GM23338 (cell line): ENCODE measurements around the gene AURKB.

Experiments used
- CREB1 ChIP-seq: fragments of 250-450 bp; sonication (Bioruptor Pico); IDR thresholded peaks from 2 replicates; pipeline ENCODE4 v1.5.0; 2020; ENCODE audit warnings: low read depth, mild to moderate bottlenecking, moderate library complexity
- EZH2 ChIP-seq: fragments of 200-600 bp; sonication (generic); IDR thresholded peaks from one replicate; pipeline ENCODE4 v1.8.0; 2017; ENCODE audit warnings: antibody characterized with exemption, mild to moderate bottlenecking, low read depth; ENCODE audit not compliant: unreplicated experiment
- EZH2phosphoT487 ChIP-seq: fragments of 200-600 bp; sonication (generic); IDR thresholded peaks from one replicate; pipeline ENCODE4 v1.8.1; 2018; ENCODE audit warnings: antibody characterized with exemption; ENCODE audit not compliant: unreplicated experiment
- JUNB ChIP-seq: IDR thresholded peaks from one replicate; pipeline ENCODE4 v1.6.1; 2016; ENCODE audit warnings: antibody characterized with exemption; ENCODE audit not compliant: unreplicated experiment
- NANOG ChIP-seq: IDR thresholded peaks from 2 replicates; pipeline ENCODE4 v1.6.1; 2016; ENCODE audit warnings: antibody characterized with exemption, borderline replicate concordance
- POLR2AphosphoS5 ChIP-seq: IDR thresholded peaks from 2 replicates; pipeline ENCODE4 v1.6.1; 2016; ENCODE audit warnings: antibody characterized with exemption, low read depth
- STAT1 ChIP-seq: IDR thresholded peaks from one replicate; pipeline ENCODE4 v1.6.1; 2016; ENCODE audit warnings: antibody characterized with exemption; ENCODE audit not compliant: unreplicated experiment
- ZNF114 ChIP-seq: fragments of 250-450 bp; sonication (Bioruptor Pico); IDR thresholded peaks from 2 replicates; pipeline ENCODE4 v1.5.0; 2020; ENCODE audit warnings: mild to moderate bottlenecking, moderate library complexity
- TF ChIP-seq, protein P1 (sequence below), 2 experiments: fragments of 200-600 bp in 1 of 2; sonication (generic) in 1 of 2; conservative IDR thresholded peaks; 2 replicates each; pipeline versions ENCODE4 v1.5.1 to v1.6.1; 2016 to 2017; ENCODE audit warnings: antibody characterized with exemption in 2 of 2, low read depth in 2 of 2, mild to moderate bottlenecking in 2 of 2, moderate library complexity in 1 of 2
- TF ChIP-seq, protein P2 (sequence below): IDR thresholded peaks from one replicate; pipeline ENCODE4 v1.6.1; 2018; ENCODE audit warnings: antibody characterized with exemption; ENCODE audit not compliant: unreplicated experiment
- TF ChIP-seq, protein P3 (sequence below): IDR thresholded peaks from 2 replicates; pipeline ENCODE4 v1.6.1; 2016; ENCODE audit warnings: antibody characterized with exemption
- TF ChIP-seq, protein P4 (sequence below): fragments of 250-450 bp; sonication (Bioruptor Pico); IDR thresholded peaks from 2 replicates; pipeline ENCODE4 v1.5.0; 2020; ENCODE audit warnings: mild to moderate bottlenecking, moderate library complexity

DNA sequence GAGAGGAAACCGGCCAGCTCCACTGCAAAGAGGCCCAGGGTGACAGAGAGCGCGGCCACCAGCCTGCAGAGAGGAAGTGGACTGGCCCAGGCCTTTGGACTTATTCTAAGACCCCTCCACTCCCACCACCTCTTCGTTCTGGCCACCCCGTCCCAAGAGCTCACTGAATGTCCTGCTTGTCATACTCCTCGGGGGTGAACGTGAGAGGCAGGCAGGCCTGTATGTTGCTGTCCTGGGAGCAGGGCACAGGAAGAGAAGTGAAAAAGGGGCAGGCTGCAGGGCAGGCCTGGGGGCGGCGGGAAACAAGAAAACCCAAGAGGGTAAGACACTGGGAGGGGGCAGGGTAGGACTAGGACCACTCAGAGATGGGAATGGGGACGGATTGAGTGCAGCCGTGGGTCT, 34.6 kb downstream of the AURKB start:
- TF ChIP-seq, protein P1, sequence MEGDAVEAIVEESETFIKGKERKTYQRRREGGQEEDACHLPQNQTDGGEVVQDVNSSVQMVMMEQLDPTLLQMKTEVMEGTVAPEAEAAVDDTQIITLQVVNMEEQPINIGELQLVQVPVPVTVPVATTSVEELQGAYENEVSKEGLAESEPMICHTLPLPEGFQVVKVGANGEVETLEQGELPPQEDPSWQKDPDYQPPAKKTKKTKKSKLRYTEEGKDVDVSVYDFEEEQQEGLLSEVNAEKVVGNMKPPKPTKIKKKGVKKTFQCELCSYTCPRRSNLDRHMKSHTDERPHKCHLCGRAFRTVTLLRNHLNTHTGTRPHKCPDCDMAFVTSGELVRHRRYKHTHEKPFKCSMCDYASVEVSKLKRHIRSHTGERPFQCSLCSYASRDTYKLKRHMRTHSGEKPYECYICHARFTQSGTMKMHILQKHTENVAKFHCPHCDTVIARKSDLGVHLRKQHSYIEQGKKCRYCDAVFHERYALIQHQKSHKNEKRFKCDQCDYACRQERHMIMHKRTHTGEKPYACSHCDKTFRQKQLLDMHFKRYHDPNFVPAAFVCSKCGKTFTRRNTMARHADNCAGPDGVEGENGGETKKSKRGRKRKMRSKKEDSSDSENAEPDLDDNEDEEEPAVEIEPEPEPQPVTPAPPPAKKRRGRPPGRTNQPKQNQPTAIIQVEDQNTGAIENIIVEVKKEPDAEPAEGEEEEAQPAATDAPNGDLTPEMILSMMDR (conservative IDR thresholded peaks at IDR 0.05; ENCODE audit: low read depth in 2 of 2) = no peak
- TF ChIP-seq POLR2AphosphoS5 (no peak), JUNB (no peak), STAT1 (no peak), EZH2 (no peak), NANOG (no peak), EZH2phosphoT487 (no peak), ZNF114 (CRISPR knock-in tag) (no peak), CREB1 (CRISPR knock-in tag) (no peak)
- TF ChIP-seq, protein P2, sequence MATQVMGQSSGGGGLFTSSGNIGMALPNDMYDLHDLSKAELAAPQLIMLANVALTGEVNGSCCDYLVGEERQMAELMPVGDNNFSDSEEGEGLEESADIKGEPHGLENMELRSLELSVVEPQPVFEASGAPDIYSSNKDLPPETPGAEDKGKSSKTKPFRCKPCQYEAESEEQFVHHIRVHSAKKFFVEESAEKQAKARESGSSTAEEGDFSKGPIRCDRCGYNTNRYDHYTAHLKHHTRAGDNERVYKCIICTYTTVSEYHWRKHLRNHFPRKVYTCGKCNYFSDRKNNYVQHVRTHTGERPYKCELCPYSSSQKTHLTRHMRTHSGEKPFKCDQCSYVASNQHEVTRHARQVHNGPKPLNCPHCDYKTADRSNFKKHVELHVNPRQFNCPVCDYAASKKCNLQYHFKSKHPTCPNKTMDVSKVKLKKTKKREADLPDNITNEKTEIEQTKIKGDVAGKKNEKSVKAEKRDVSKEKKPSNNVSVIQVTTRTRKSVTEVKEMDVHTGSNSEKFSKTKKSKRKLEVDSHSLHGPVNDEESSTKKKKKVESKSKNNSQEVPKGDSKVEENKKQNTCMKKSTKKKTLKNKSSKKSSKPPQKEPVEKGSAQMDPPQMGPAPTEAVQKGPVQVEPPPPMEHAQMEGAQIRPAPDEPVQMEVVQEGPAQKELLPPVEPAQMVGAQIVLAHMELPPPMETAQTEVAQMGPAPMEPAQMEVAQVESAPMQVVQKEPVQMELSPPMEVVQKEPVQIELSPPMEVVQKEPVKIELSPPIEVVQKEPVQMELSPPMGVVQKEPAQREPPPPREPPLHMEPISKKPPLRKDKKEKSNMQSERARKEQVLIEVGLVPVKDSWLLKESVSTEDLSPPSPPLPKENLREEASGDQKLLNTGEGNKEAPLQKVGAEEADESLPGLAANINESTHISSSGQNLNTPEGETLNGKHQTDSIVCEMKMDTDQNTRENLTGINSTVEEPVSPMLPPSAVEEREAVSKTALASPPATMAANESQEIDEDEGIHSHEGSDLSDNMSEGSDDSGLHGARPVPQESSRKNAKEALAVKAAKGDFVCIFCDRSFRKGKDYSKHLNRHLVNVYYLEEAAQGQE = no peak
- TF ChIP-seq, protein P3, sequence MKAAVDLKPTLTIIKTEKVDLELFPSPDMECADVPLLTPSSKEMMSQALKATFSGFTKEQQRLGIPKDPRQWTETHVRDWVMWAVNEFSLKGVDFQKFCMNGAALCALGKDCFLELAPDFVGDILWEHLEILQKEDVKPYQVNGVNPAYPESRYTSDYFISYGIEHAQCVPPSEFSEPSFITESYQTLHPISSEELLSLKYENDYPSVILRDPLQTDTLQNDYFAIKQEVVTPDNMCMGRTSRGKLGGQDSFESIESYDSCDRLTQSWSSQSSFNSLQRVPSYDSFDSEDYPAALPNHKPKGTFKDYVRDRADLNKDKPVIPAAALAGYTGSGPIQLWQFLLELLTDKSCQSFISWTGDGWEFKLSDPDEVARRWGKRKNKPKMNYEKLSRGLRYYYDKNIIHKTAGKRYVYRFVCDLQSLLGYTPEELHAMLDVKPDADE = no peak
- TF ChIP-seq, protein P4, sequence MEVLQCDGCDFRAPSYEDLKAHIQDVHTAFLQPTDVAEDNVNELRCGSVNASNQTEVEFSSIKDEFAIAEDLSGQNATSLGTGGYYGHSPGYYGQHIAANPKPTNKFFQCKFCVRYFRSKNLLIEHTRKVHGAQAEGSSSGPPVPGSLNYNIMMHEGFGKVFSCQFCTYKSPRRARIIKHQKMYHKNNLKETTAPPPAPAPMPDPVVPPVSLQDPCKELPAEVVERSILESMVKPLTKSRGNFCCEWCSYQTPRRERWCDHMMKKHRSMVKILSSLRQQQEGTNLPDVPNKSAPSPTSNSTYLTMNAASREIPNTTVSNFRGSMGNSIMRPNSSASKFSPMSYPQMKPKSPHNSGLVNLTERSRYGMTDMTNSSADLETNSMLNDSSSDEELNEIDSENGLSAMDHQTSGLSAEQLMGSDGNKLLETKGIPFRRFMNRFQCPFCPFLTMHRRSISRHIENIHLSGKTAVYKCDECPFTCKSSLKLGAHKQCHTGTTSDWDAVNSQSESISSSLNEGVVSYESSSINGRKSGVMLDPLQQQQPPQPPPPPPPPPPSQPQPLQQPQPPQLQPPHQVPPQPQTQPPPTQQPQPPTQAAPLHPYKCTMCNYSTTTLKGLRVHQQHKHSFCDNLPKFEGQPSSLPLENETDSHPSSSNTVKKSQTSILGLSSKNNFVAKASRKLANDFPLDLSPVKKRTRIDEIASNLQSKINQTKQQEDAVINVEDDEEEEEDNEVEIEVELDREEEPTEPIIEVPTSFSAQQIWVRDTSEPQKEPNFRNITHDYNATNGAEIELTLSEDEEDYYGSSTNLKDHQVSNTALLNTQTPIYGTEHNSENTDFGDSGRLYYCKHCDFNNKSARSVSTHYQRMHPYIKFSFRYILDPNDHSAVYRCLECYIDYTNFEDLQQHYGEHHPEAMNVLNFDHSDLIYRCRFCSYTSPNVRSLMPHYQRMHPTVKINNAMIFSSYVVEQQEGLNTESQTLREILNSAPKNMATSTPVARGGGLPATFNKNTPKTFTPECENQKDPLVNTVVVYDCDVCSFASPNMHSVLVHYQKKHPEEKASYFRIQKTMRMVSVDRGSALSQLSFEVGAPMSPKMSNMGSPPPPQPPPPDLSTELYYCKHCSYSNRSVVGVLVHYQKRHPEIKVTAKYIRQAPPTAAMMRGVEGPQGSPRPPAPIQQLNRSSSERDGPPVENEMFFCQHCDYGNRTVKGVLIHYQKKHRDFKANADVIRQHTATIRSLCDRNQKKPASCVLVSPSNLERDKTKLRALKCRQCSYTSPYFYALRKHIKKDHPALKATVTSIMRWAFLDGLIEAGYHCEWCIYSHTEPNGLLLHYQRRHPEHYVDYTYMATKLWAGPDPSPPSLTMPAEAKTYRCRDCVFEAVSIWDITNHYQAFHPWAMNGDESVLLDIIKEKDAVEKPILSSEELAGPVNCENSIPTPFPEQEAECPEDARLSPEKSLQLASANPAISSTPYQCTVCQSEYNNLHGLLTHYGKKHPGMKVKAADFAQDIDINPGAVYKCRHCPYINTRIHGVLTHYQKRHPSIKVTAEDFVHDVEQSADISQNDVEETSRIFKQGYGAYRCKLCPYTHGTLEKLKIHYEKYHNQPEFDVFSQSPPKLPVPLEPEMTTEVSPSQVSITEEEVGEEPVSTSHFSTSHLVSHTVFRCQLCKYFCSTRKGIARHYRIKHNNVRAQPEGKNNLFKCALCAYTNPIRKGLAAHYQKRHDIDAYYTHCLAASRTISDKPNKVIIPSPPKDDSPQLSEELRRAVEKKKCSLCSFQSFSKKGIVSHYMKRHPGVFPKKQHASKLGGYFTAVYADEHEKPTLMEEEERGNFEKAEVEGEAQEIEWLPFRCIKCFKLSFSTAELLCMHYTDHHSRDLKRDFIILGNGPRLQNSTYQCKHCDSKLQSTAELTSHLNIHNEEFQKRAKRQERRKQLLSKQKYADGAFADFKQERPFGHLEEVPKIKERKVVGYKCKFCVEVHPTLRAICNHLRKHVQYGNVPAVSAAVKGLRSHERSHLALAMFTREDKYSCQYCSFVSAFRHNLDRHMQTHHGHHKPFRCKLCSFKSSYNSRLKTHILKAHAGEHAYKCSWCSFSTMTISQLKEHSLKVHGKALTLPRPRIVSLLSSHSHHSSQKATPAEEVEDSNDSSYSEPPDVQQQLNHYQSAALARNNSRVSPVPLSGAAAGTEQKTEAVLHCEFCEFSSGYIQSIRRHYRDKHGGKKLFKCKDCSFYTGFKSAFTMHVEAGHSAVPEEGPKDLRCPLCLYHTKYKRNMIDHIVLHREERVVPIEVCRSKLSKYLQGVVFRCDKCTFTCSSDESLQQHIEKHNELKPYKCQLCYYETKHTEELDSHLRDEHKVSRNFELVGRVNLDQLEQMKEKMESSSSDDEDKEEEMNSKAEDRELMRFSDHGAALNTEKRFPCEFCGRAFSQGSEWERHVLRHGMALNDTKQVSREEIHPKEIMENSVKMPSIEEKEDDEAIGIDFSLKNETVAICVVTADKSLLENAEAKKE (CRISPR knock-in tag) = no peak
